GM12801 (cell line): ENCODE data around the gene PSMB11.
A peak's percentile ranks its signal among the peaks of the same experiment; 100 is the strongest.

Experiments
- TF ChIP-seq, protein P1 (sequence below): IDR thresholded peaks from one replicate; pipeline ENCODE4 v1.5.1; 2011; ENCODE audit warnings: control low read depth; ENCODE audit not compliant: insufficient read length; ENCODE audit errors: extremely low read depth

Gene PSMB11

DNA sequence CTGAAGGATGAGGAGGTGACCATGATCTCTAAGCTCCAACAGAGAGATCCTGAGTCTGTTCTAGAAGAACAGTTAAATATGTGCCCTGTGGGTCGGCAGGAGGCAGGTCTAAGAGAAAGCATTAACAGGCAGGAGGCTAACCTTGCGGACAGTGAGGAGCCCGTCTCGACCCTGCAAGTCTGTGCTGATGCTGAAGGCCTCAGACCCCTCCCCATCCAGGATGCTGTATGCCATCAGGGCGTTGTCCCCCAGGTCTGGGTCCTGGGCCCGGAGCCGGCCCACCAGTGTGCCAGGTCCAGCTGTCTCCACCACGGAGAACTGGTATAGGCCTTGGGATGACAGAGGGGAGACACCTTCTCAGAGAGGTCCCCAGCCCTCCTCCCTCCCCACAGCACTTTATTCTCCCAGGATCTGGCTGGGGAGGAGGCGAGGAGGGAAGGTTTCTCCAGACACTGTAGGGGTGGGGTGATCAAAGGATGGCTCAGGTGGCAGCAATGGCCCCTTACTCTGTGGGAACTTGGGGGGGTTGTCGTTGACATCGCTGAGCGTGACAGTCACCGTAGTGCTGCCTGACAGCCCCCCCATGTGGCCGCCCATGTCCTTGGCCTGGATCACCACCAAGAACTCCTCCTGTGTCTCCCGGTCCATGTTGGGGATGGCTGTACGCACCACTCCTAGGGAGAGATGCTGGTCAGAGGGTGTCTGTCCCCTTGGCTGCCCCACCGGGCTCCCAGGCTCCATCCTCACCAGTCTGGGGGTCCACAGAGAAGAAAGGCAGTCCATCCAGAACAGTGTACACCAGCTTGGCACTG, 12.2 kb downstream of the PSMB11 start:
- TF ChIP-seq, protein P1, sequence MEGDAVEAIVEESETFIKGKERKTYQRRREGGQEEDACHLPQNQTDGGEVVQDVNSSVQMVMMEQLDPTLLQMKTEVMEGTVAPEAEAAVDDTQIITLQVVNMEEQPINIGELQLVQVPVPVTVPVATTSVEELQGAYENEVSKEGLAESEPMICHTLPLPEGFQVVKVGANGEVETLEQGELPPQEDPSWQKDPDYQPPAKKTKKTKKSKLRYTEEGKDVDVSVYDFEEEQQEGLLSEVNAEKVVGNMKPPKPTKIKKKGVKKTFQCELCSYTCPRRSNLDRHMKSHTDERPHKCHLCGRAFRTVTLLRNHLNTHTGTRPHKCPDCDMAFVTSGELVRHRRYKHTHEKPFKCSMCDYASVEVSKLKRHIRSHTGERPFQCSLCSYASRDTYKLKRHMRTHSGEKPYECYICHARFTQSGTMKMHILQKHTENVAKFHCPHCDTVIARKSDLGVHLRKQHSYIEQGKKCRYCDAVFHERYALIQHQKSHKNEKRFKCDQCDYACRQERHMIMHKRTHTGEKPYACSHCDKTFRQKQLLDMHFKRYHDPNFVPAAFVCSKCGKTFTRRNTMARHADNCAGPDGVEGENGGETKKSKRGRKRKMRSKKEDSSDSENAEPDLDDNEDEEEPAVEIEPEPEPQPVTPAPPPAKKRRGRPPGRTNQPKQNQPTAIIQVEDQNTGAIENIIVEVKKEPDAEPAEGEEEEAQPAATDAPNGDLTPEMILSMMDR = no peak

- TF ChIP-seq, protein P1 = no peak
Observed at GRCh38 chr14:23055147-23055550, 13.1 kb downstream of the PSMB11 start.

DNA sequence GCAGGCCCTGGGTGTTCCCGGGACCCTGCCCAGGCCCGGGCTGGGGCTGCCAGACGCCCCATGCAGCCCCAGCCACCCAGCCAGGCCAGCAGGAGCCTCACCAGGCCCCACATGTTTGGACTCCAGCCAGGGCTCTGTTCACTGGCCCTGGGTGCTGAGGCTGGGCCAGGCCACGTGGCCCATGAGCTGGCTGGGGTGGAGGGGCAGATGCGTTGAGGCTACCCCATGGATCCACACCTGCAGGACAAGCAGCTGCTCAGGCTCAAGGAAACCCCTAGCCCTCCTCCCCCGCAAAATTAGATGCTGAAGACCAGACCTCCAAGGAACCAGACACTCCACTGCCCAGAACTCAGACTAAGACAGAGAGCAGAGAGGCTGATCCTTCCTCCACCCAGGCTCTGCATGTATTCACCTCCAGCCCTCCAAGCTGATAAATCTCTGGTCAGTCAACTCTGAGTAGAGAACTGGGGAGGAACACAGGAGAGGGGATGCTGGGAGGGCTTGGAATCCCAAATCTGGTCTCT, 13.7 kb downstream of the PSMB11 start:
- TF ChIP-seq, protein P1 = no peak

GRCh38 chr14:23056145-23056955, 14.3 kb downstream of the PSMB11 start:
- TF ChIP-seq, protein P1 = no peak

- TF ChIP-seq, protein P1 = no peak
Observed at GRCh38 chr14:23056956-23057756, 15.1 kb downstream of the PSMB11 start, which contains the start of gene CDH24. TSS of gene CDH24 (minus strand) at chr14:23057520. CDS start at chr14:23055733, 1,787 bp downstream.

GRCh38 chr14:23057757-23058653, 16.0 kb downstream of the PSMB11 start:
- TF ChIP-seq, protein P1 = peak; percentile 24
